H1 (cell line): ENCODE results near the gene PCDH9. TPM values are rescaled to one million over a fixed set of nuclear protein-coding genes. Genes with fewer than 3 reads are reported as not detected.

Experiments
- CTCF ChIA-PET: fragments of 300-600 bp; sonication (Branson Sonifier 250); formaldehyde crosslinking; loops from one replicate; lab custom pipeline; 2021; ENCODE audit not compliant: partially characterized antibody; lab: Charles Lee
- POLR2A ChIA-PET: fragments of 300-600 bp; sonication (Branson Sonifier 250); formaldehyde crosslinking; loops from one replicate; lab custom pipeline; 2021; ENCODE audit warnings: inconsistent platforms; ENCODE audit not compliant: partially characterized antibody; lab: Charles Lee
- DNase-seq, 2 experiments: peaks; one replicate each; pipeline versions ENCODE4 v3.0.0 to v3.0.0-alpha.2; 2010 to 2022; ENCODE audit warnings: low spot score in 2 of 2, low read depth in 1 of 2, mixed read lengths in 1 of 2
- FAIRE-seq: peaks from 2 replicates; lab custom pipeline; 2011; peaks lifted over from hg19 to GRCh38; lab: Jason Lieb, UNC
- H2AFZ ChIP-seq: 2 replicates; pipeline ENCODE4 v1.8.1; 2012; ENCODE audit warnings: low read length, inconsistent platforms
- H2AK5ac ChIP-seq: 2 replicates; pipeline ENCODE4 v1.6.1; 2013; ENCODE audit warnings: low read depth, low read length
- H2BK120ac ChIP-seq: replicated peaks from 2 replicates; pipeline ENCODE3; 2013; ENCODE audit warnings: low read depth, low read length, inconsistent platforms
- H2BK12ac ChIP-seq: 2 replicates; pipeline ENCODE4 v1.6.1; 2013; ENCODE audit warnings: low read depth, low read length
- H2BK15ac ChIP-seq: 2 replicates; pipeline ENCODE4 v1.6.1; 2013; ENCODE audit warnings: low read length
- H2BK20ac ChIP-seq: 2 replicates; pipeline ENCODE4 v1.6.1; 2013; ENCODE audit warnings: low read length
- H2BK5ac ChIP-seq: 2 replicates; pipeline ENCODE4 v1.6.1; 2013; ENCODE audit warnings: low read depth, low read length
- H3K14ac ChIP-seq: 2 replicates; pipeline ENCODE4 v1.6.1; 2013; ENCODE audit warnings: inconsistent platforms; ENCODE audit not compliant: insufficient read length
- H3K18ac ChIP-seq: 2 replicates; pipeline ENCODE4 v1.6.1; 2013; ENCODE audit warnings: low read length; ENCODE audit errors: extremely low read depth
- H3K23ac ChIP-seq: 2 replicates; pipeline ENCODE4 v1.6.1; 2013; ENCODE audit warnings: inconsistent platforms; ENCODE audit not compliant: insufficient read length
- H3K23me2 ChIP-seq: 2 replicates; pipeline ENCODE4 v1.6.1; 2013; ENCODE audit warnings: low read depth, low read length
- H3K27ac ChIP-seq: 2 replicates; pipeline ENCODE4 v1.6.1; 2011; ENCODE audit warnings: low read depth, low read length, inconsistent platforms
- H3K27me3 ChIP-seq, 4 experiments: replicated peaks in 1 of 4; 1 replicate in 1 of 4; 2 replicates in 3 of 4; pipeline versions ENCODE4 v1.6.1 to v1.8.1; 2011 to 2013; ENCODE audit warnings: low read length in 3 of 4, mild to moderate bottlenecking in 3 of 4, inconsistent platforms in 2 of 4, mixed read lengths in 2 of 4, moderate library complexity in 1 of 4; ENCODE audit not compliant: control insufficient read depth in 3 of 4, insufficient read depth in 3 of 4; ENCODE audit errors: extremely low read depth in 1 of 4
- H3K36me3 ChIP-seq, 4 experiments: 2 replicates each; pipeline versions ENCODE4 v1.6.1 to v1.8.1; 2011 to 2013; ENCODE audit warnings: mild to moderate bottlenecking in 4 of 4, low read length in 3 of 4, moderate library complexity in 2 of 4, control low read depth in 1 of 4, inconsistent platforms in 1 of 4; ENCODE audit not compliant: insufficient read depth in 4 of 4, control insufficient read depth in 2 of 4
- H3K4ac ChIP-seq: replicated peaks from 2 replicates; pipeline ENCODE3; 2013; ENCODE audit warnings: low read length, low read depth, mixed read lengths, inconsistent platforms; ENCODE audit not compliant: insufficient read length
- H3K4me1 ChIP-seq, 4 experiments: replicated peaks in 1 of 4; 1 replicate in 1 of 4; 2 replicates in 3 of 4; pipeline versions ENCODE4 v1.6.1 to v1.8.1; 2011 to 2013; ENCODE audit warnings: low read length in 3 of 4, inconsistent platforms in 2 of 4, mixed read lengths in 1 of 4; ENCODE audit not compliant: insufficient read depth in 4 of 4, control insufficient read depth in 3 of 4
- H3K4me2 ChIP-seq, 2 experiments: 2 replicates each; pipeline versions ENCODE4 v1.6.1 to v1.8.1; 2011 to 2013; ENCODE audit warnings: low read depth in 2 of 2, low read length in 2 of 2, control low read depth in 1 of 2, inconsistent platforms in 1 of 2, mild to moderate bottlenecking in 1 of 2; ENCODE audit not compliant: insufficient read depth in 1 of 2
- H3K4me3 ChIP-seq, 4 experiments: fragments of 200-600, 300-600 bp in 1 of 4; sonication (generic), shearing (Covaris generic), sonication (Bioruptor Twin) in 1 of 4; 2 replicates each; pipeline versions ENCODE4 v1.5.1 to v1.8.1; 2011 to 2016; ENCODE audit warnings: low read length in 4 of 4, low read depth in 3 of 4, control low read depth in 2 of 4, inconsistent platforms in 2 of 4, mild to moderate bottlenecking in 2 of 4, mixed read lengths in 1 of 4, moderate library complexity in 1 of 4; ENCODE audit not compliant: insufficient read depth in 2 of 4; ENCODE audit errors: extremely low read depth in 1 of 4
- H3K56ac ChIP-seq: replicated peaks from 2 replicates; pipeline ENCODE3; 2013; ENCODE audit warnings: low read depth, mild to moderate bottlenecking, mixed read lengths, low read length, inconsistent platforms; ENCODE audit not compliant: insufficient read length
- H3K79me1 ChIP-seq: 2 replicates; pipeline ENCODE4 v1.6.1; 2013; ENCODE audit warnings: low read depth, low read length, control low read depth
- H3K79me2 ChIP-seq, 2 experiments: 2 replicates each; pipeline versions ENCODE4 v1.6.1 to v1.8.1; 2012 to 2013; ENCODE audit warnings: low read length in 2 of 2, mild to moderate bottlenecking in 2 of 2, inconsistent platforms in 1 of 2; ENCODE audit not compliant: insufficient read depth in 2 of 2, control insufficient read depth in 1 of 2
- H3K9ac ChIP-seq, 4 experiments: replicated peaks in 1 of 4; 1 replicate in 1 of 4; 2 replicates in 3 of 4; pipeline versions ENCODE4 v1.6.1 to v1.8.1; 2011 to 2013; ENCODE audit warnings: low read depth in 3 of 4, low read length in 3 of 4, control low read depth in 2 of 4, mild to moderate bottlenecking in 2 of 4, moderate library complexity in 2 of 4, inconsistent platforms in 1 of 4; ENCODE audit errors: extremely low read depth in 1 of 4
- H3K9me3 ChIP-seq, 2 experiments: 2 replicates each; pipeline versions ENCODE4 v1.6.1 to v1.8.1; 2012 to 2013; ENCODE audit warnings: mild to moderate bottlenecking in 2 of 2, moderate library complexity in 2 of 2, control low read depth in 1 of 2, inconsistent platforms in 1 of 2, low read depth in 1 of 2, low read length in 1 of 2, mixed read lengths in 1 of 2; ENCODE audit not compliant: insufficient read depth in 2 of 2
- H4K20me1 ChIP-seq, 2 experiments: replicated peaks in 1 of 2; 2 replicates each; pipeline versions ENCODE3 to v1.8.1; 2011 to 2013; ENCODE audit warnings: inconsistent platforms in 2 of 2, low read length in 2 of 2, mild to moderate bottlenecking in 1 of 2; ENCODE audit not compliant: insufficient read depth in 2 of 2, control insufficient read depth in 1 of 2
- H4K5ac ChIP-seq: 2 replicates; pipeline ENCODE4 v1.6.1; 2013; ENCODE audit warnings: low read length, low read depth, mixed read lengths, inconsistent platforms; ENCODE audit not compliant: insufficient read length
- H4K8ac ChIP-seq: 2 replicates; pipeline ENCODE4 v1.8.0; 2013; ENCODE audit warnings: mild to moderate bottlenecking, moderate library complexity, low read length, inconsistent platforms; ENCODE audit not compliant: insufficient read depth; ENCODE audit errors: extremely low read depth
- H4K91ac ChIP-seq: replicated peaks from 2 replicates; pipeline ENCODE3; 2013; ENCODE audit warnings: low read length, mixed read lengths, inconsistent platforms; ENCODE audit not compliant: insufficient read length
- ATF2 ChIP-seq: IDR thresholded peaks from 2 replicates; pipeline ENCODE4 v1.6.1; 2012; ENCODE audit warnings: low read length, inconsistent platforms
- CBX5 ChIP-seq: fragments of 300-800, 300-1000 bp; sonication (generic); IDR thresholded peaks from 2 replicates; pipeline ENCODE4 v1.7.1; 2016; ENCODE audit warnings: antibody characterized with exemption, low read length, low read depth
- EP300 ChIP-seq, 2 experiments: IDR thresholded peaks; 1 replicate in 1 of 2; 2 replicates in 1 of 2; pipeline ENCODE4 v1.6.1; 2011 to 2012; ENCODE audit warnings: low read depth in 2 of 2, low read length in 2 of 2, mild to moderate bottlenecking in 2 of 2, borderline replicate concordance in 1 of 2, inconsistent platforms in 1 of 2, moderate library complexity in 1 of 2
- JUN ChIP-seq: IDR thresholded peaks from 2 replicates; pipeline ENCODE4 v1.6.1; 2011; ENCODE audit warnings: low read depth, mild to moderate bottlenecking, improper control_type of control experiment, low read length
- MAX ChIP-seq: IDR thresholded peaks from 2 replicates; pipeline ENCODE4 v1.6.1; 2012; ENCODE audit warnings: inconsistent platforms
- POU5F1 ChIP-seq: IDR thresholded peaks from 2 replicates; pipeline ENCODE4 v1.6.1; 2011; ENCODE audit warnings: low read depth, mild to moderate bottlenecking, low read length, moderate library complexity
- TBP ChIP-seq: IDR thresholded peaks from 2 replicates; pipeline ENCODE4 v1.6.1; 2011; ENCODE audit warnings: low read depth, low read length, improper control_type of control experiment
- WGBS, 2 experiments: shearing (Covaris generic) in 1 of 2; methylation state at CpG; one replicate each; pipeline versions ENCODE4 v1.1.6 to v1.1.7; 2013 to 2015; ENCODE audit warnings: low lambda C conversion rate in 2 of 2, mixed read lengths in 2 of 2, inconsistent platforms in 1 of 2, low coverage in 1 of 2, missing lambda C conversion rate in 1 of 2; ENCODE audit not compliant: insufficient replicate concordance in 2 of 2, insufficient coverage in 1 of 2, insufficient read length in 1 of 2; ENCODE audit errors: extremely low coverage in 1 of 2, missing lambda C conversion rate in 1 of 2; 5-methylcytosine and 5-hydroxymethylcytosine counted together
- polyA plus RNA-seq, 7 experiments: library from polyadenylated mRNA; depleted of rRNA in 3 of 7; stranded (reverse) in 5 of 7; unstranded in 2 of 7; fragments of >200 nt in 5 of 7; fragments of 200-250 nt in 2 of 7; gene quantifications; 1 replicate in 5 of 7; 2 replicates in 1 of 7; 4 replicates in 1 of 7; pipeline versions ENCODE4 v1.2.1 to v1.2.3, GENCODE V29; 2011 to 2013; ENCODE audit warnings: missing spikeins in 2 of 7, mixed read lengths in 2 of 7
- total RNA-seq: library from RNA; stranded (reverse); fragmentation: NEBNext Ultra II Directional; extraction: Animal tissue kit (Norgen Biotek cat#: 25700); gene quantifications from 2 replicates; pipeline ENCODE4 v1.2.1, GENCODE V29; 2021
- TF ChIP-seq, protein P1 (sequence below): IDR thresholded peaks from 2 replicates; pipeline ENCODE4 v1.6.1; 2012; ENCODE audit warnings: inconsistent platforms
- TF ChIP-seq, protein P2 (sequence below), 3 experiments: IDR thresholded peaks; 1 replicate in 2 of 3; 2 replicates in 1 of 3; pipeline versions ENCODE4 v1.5.1 to v1.6.1; 2011; ENCODE audit warnings: low read length in 3 of 3, mild to moderate bottlenecking in 3 of 3, inconsistent platforms in 2 of 3, low read depth in 1 of 3, moderate library complexity in 1 of 3; ENCODE audit not compliant: insufficient read depth in 1 of 3; ENCODE audit errors: control extremely low read depth in 1 of 3

PCDH9 gene
- total and polyA plus RNA-seq, 2 of the 8 experiments (the other 6 are each of a cell fraction or from before 2014, with no cell fraction given): 0.12 to 0.60 TPM

DNA sequence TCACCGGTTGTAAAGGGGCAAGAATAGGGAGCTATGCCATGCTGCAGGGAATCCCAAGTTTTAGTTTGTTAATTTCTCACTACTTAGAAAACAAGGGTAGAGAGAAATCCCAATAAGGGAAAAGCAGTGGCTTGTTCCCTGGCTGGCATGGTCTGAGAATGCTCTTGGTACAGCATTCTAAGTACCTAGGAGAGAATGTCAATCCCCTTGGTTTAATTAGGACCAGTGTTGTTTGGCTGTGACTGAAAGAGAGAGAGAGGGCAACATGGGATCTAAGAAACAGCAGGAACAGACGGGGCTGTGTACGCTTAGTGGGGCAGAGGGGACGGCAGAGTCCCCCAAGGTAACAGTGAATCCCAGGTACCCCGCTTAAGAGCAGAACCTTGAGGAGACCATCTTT is 228.8 kb downstream of the PCDH9 start:
- H2BK5ac ChIP-seq: no peak overlapping the region
- CTCF ChIA-PET: interaction anchor here (1.4 kb wide), 1 partner anchor 9 kb away, joined by 5 read pairs; no protein-coding TSS in a partner anchor
- no peaks in the 10 kb centered on the region for H3K23me2 ChIP-seq
- no peak overlapping the region for H4K91ac ChIP-seq
- WGBS, 2 experiments: 86% methylated on average over 5 of the region's 5 CpGs; no CpG with 5 or more reads in 1 of the 2 experiments
- H3K27ac ChIP-seq: no peak overlapping the region
- no peaks in the 10 kb centered on the region for H3K79me1 ChIP-seq
- no peaks in the 10 kb centered on the region for H3K36me3 ChIP-seq
- no peak overlapping the region for H3K4me3 ChIP-seq
- peak overlapping the region; percentile 26 for H2BK120ac ChIP-seq
- no peak overlapping the region for H3K14ac ChIP-seq
- H4K8ac ChIP-seq: no peak overlapping the region
- no peaks in the 10 kb centered on the region for H4K20me1 ChIP-seq
- H2BK15ac ChIP-seq: no peak overlapping the region
- no peak overlapping the region for H3K9ac ChIP-seq
- no peak for FAIRE-seq
- no peaks in the 10 kb centered on the region for H3K9me3 ChIP-seq
- no peak overlapping the region for H3K23ac ChIP-seq
- no peak overlapping the region for H2BK20ac ChIP-seq
- no peaks in the 10 kb centered on the region for H3K4me1 ChIP-seq
- no peaks in the 10 kb centered on the region for H3K79me2 ChIP-seq
- POLR2A ChIA-PET: no interaction called here
- no peak overlapping the region for H2BK12ac ChIP-seq
- H4K5ac ChIP-seq: no peak overlapping the region
- H3K4ac ChIP-seq: no peak overlapping the region
- H3K56ac ChIP-seq: no peak overlapping the region
- no peak for DNase-seq
- peak overlapping the region; percentile 99 for H2AFZ ChIP-seq
- H2AK5ac ChIP-seq: no peak overlapping the region
- no peaks in the 10 kb centered on the region for H3K27me3 ChIP-seq
- no peak overlapping the region for H3K18ac ChIP-seq
- no peak overlapping the region for H3K4me2 ChIP-seq
- TF ChIP-seq MAX: no peak
- TF ChIP-seq, protein P1, sequence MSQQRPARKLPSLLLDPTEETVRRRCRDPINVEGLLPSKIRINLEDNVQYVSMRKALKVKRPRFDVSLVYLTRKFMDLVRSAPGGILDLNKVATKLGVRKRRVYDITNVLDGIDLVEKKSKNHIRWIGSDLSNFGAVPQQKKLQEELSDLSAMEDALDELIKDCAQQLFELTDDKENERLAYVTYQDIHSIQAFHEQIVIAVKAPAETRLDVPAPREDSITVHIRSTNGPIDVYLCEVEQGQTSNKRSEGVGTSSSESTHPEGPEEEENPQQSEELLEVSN: no peak
- TF ChIP-seq JUN: no peak
- TF ChIP-seq EP300 (IDR thresholded peaks at IDR 0.05; ENCODE audit: borderline replicate concordance in 1 of 2, low read depth in 2 of 2, low read length in 2 of 2): no peak
- TF ChIP-seq, protein P2, sequence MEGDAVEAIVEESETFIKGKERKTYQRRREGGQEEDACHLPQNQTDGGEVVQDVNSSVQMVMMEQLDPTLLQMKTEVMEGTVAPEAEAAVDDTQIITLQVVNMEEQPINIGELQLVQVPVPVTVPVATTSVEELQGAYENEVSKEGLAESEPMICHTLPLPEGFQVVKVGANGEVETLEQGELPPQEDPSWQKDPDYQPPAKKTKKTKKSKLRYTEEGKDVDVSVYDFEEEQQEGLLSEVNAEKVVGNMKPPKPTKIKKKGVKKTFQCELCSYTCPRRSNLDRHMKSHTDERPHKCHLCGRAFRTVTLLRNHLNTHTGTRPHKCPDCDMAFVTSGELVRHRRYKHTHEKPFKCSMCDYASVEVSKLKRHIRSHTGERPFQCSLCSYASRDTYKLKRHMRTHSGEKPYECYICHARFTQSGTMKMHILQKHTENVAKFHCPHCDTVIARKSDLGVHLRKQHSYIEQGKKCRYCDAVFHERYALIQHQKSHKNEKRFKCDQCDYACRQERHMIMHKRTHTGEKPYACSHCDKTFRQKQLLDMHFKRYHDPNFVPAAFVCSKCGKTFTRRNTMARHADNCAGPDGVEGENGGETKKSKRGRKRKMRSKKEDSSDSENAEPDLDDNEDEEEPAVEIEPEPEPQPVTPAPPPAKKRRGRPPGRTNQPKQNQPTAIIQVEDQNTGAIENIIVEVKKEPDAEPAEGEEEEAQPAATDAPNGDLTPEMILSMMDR (IDR thresholded peaks at IDR 0.05; ENCODE audit: control extremely low read depth in 1 of 3, insufficient read depth in 1 of 3, low read depth in 1 of 3, low read length in 3 of 3): no peak
- no peak for TF ChIP-seq POU5F1
- TF ChIP-seq ATF2: no peak
- TF ChIP-seq TBP: no peak
- TF ChIP-seq CBX5: no peak
